HCT116 (cell line): ENCODE data around the gene FAM229A. TPM values are rescaled to one million over a fixed set of nuclear protein-coding genes. Genes with fewer than 3 reads are reported as not detected.
A peak's percentile ranks its signal among the peaks of the same experiment; 100 is the strongest.

Source experiments
- ATAC-seq: fragments of 200-7000 bp; cut with Tn5 transposase; 2 replicates; pipeline ENCODE4 v1.9.1; 2020; ENCODE audit warnings: mild to moderate bottlenecking, moderate library complexity
- BruUV-seq: library from RNA; stranded (reverse); fragments of 400-500 nt; replicated peaks from 2 replicates; lab custom pipeline; 2021; lab: Mats Ljungman, UMichigan
- CTCF ChIA-PET: fragments of 300-600 bp; sonication (Branson Sonifier 250); formaldehyde crosslinking; loops from one replicate; lab custom pipeline; 2021; ENCODE audit warnings: antibody characterized with exemption; lab: Charles Lee
- POLR2A ChIA-PET: fragments of 300-600, 350-600 bp; sonication (Branson Sonifier 250); formaldehyde crosslinking; loops from one replicate; lab custom pipeline; 2021; ENCODE audit warnings: antibody characterized with exemption; lab: Charles Lee
- RAD21 ChIA-PET, 2 experiments: fragments of 300-600 bp; sonication (Branson Sonifier 250); formaldehyde crosslinking; loops; one replicate each; lab custom pipeline; 2023; ENCODE audit warnings: low total read pairs in 2 of 2; ENCODE audit not compliant: uncharacterized antibody in 2 of 2, unreplicated experiment in 2 of 2, low non-redundant PET in 1 of 2; lab: Charles Lee
- DNase-seq: peaks from one replicate; pipeline ENCODE4 v3.0.0-alpha.2; 2010; ENCODE audit warnings: low read depth, low spot score
- H2AFZ ChIP-seq: fragments of 200-600 bp; shearing (Covaris generic), sonication (generic); 2 replicates; pipeline ENCODE4 v1.6.1; 2017; ENCODE audit warnings: low read depth, mixed run types, mixed read lengths, antibody characterized with exemption, low read length; ENCODE audit not compliant: poor library complexity, severe bottlenecking
- H3K27ac ChIP-seq: 2 replicates; pipeline ENCODE4 v1.5.1; 2012; ENCODE audit warnings: low read depth, low read length
- H3K27me3 ChIP-seq: fragments of 200-600 bp; sonication (generic); 2 replicates; pipeline ENCODE4 v1.6.1; 2016; ENCODE audit warnings: mixed run types, low read length, mixed read lengths; ENCODE audit not compliant: insufficient read depth
- H3K36me3 ChIP-seq, 2 experiments: fragments of 200-500 bp in 1 of 2; fragments of 200-600 bp in 1 of 2; sonication (Bioruptor generic) in 1 of 2; sonication (generic) in 1 of 2; 2 replicates each; pipeline versions ENCODE4 v1.5.1 to v1.6.1; 2014 to 2016; ENCODE audit warnings: low read length in 2 of 2, inconsistent platforms in 1 of 2, mixed read lengths in 1 of 2, mixed run types in 1 of 2; ENCODE audit not compliant: insufficient read depth in 2 of 2, control insufficient read depth in 1 of 2
- H3K4me1 ChIP-seq, 2 experiments: fragments of 200-600 bp in 1 of 2; sonication (generic) in 1 of 2; 2 replicates each; pipeline versions ENCODE4 v1.5.1 to v1.6.1; 2012 to 2017; ENCODE audit warnings: low read length in 2 of 2, inconsistent platforms in 1 of 2, mild to moderate bottlenecking in 1 of 2, mixed read lengths in 1 of 2, mixed run types in 1 of 2, moderate library complexity in 1 of 2; ENCODE audit not compliant: insufficient read depth in 2 of 2, control insufficient read depth in 1 of 2
- H3K4me2 ChIP-seq: fragments of 200-600 bp; sonication (generic); 2 replicates; pipeline ENCODE4 v1.6.1; 2017; ENCODE audit warnings: mixed run types, low read length, mixed read lengths
- H3K4me3 ChIP-seq, 2 experiments: fragments of 200-600 bp in 1 of 2; sonication (generic) in 1 of 2; replicated peaks in 1 of 2; 2 replicates each; pipeline ENCODE4 v1.5.1; 2011 to 2016; ENCODE audit warnings: low read length in 2 of 2, control low read depth in 1 of 2, low read depth in 1 of 2, mild to moderate bottlenecking in 1 of 2, mixed read lengths in 1 of 2, mixed run types in 1 of 2
- H3K79me2 ChIP-seq: fragments of 200-600 bp; sonication (generic); 2 replicates; pipeline ENCODE4 v1.6.1; 2017; ENCODE audit warnings: mild to moderate bottlenecking, mixed run types, low read length, moderate library complexity, mixed read lengths; ENCODE audit not compliant: insufficient read depth
- H3K9ac ChIP-seq: fragments of 200-600 bp; sonication (generic); 2 replicates; pipeline ENCODE4 v1.6.1; 2016; ENCODE audit warnings: low read length, mixed read lengths
- H3K9me2 ChIP-seq: fragments of 200-600 bp; sonication (generic), shearing (Covaris generic); 2 replicates; pipeline ENCODE4 v1.6.1; 2017; ENCODE audit warnings: mixed run types, mild to moderate bottlenecking, moderate library complexity; ENCODE audit not compliant: insufficient read depth
- H3K9me3 ChIP-seq, 2 experiments: fragments of 200-500 bp in 1 of 2; fragments of 200-600 bp in 1 of 2; sonication (Bioruptor generic) in 1 of 2; sonication (generic) in 1 of 2; 2 replicates each; pipeline ENCODE4 v1.6.1; 2014 to 2017; ENCODE audit warnings: low read length in 2 of 2, mixed read lengths in 2 of 2, inconsistent platforms in 1 of 2, low read depth in 1 of 2, mild to moderate bottlenecking in 1 of 2, mixed run types in 1 of 2, moderate library complexity in 1 of 2; ENCODE audit not compliant: control insufficient read depth in 1 of 2, insufficient read depth in 1 of 2
- H4K20me1 ChIP-seq: fragments of 200-600 bp; sonication (generic), shearing (Covaris generic); 2 replicates; pipeline ENCODE4 v1.6.1; 2017; ENCODE audit warnings: mixed run types, mild to moderate bottlenecking, moderate library complexity; ENCODE audit not compliant: insufficient read depth
- CBX3 ChIP-seq: IDR thresholded peaks from 2 replicates; pipeline ENCODE4 v1.6.1; 2012; ENCODE audit warnings: low read depth
- TCF7L2 ChIP-seq: IDR thresholded peaks from 2 replicates; pipeline ENCODE4 v1.7.0; 2011; ENCODE audit warnings: borderline replicate concordance, inconsistent platforms; ENCODE audit not compliant: insufficient read depth, insufficient read length; ENCODE audit errors: extremely low read depth
- ZFX ChIP-seq: fragments of 450-650 bp; IDR thresholded peaks from 2 replicates; pipeline ENCODE4 v1.6.1; 2017
- intact Hi-C: fragments of 100-400 bp; cut with micrococcal nuclease; formaldehyde crosslinking; loops from 2 replicates; pipeline ENCODE4 v1.10.0; 2022
- total RNA-seq: library from RNA; stranded (reverse); gene quantifications from one replicate; pipeline ENCODE4 v1.2.1, GENCODE V29; 2021; ENCODE audit not compliant: unreplicated experiment
- TF ChIP-seq, protein P1 (sequence below): IDR thresholded peaks from 2 replicates; pipeline ENCODE4 v1.6.1; 2012
- TF ChIP-seq, protein P2 (sequence below): IDR thresholded peaks from 2 replicates; pipeline ENCODE4 v1.6.1; 2012

The FAM229A gene
- total RNA-seq, 1 experiment from 2014 or later: 16.1 TPM

DNA sequence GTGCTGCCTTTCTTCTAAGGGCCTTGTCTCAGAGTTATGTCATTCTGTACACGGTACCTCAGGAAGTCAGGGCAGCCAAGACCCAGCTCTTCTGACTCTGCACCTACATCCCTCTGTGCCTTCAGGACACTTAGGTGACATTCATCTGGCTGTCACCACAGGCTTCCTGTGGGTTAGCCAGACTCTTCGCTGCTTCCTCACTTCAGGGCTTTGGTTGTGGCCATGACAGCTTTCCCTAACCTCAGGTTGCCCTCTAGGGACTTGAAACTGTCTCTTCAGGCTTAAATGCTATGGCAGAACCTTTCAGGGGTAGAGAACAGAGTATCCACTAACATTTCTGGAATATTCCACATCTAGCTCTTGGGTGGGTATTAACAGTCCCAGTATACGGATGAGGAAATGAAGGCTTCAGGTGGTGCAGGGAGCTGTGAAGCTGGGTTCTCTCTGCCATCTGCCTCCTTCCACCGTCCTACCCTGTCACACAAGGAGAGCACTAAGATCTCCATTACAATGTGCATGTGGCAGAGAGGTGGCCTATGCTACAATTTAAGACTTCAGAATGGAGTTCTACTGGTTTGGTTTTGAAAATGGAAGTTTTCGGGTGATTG is 10.0 kb upstream of the FAM229A start:
- Histone ChIP-seq H3K9ac (no peak overlapping the region), H3K27me3 (no peaks in the 10 kb centered on the region), H3K4me2 (no peak overlapping the region), H3K9me2 (no peaks in the 10 kb centered on the region), H3K36me3 (peaks cover 30 to 31% of the 10 kb centered on the region in 2 experiments), H4K20me1 (no peaks in the 10 kb centered on the region), H3K4me3 (no peak overlapping the region), H3K79me2 (no peaks in the 10 kb centered on the region), H3K4me1 (no peaks in the 10 kb centered on the region), H3K27ac (no peak overlapping the region), H3K9me3 (no peaks in the 10 kb centered on the region), H2AFZ (no peak overlapping the region)
- intact Hi-C loops: no loop called here
- peak; percentile 27; the same call in 1 of the 2 replicates for ATAC-seq
- TF ChIP-seq, protein P1, sequence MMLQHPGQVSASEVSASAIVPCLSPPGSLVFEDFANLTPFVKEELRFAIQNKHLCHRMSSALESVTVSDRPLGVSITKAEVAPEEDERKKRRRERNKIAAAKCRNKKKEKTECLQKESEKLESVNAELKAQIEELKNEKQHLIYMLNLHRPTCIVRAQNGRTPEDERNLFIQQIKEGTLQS: no peak
- TF ChIP-seq, protein P2, sequence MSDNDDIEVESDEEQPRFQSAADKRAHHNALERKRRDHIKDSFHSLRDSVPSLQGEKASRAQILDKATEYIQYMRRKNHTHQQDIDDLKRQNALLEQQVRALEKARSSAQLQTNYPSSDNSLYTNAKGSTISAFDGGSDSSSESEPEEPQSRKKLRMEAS: no peak
- no peak for TF ChIP-seq ZFX
- DNase-seq: no peak
- CTCF ChIA-PET: no interaction called here
- no TSS peak for BruUV-seq
- RAD21 ChIA-PET: no interaction called here
- POLR2A ChIA-PET: no interaction called here

DNA sequence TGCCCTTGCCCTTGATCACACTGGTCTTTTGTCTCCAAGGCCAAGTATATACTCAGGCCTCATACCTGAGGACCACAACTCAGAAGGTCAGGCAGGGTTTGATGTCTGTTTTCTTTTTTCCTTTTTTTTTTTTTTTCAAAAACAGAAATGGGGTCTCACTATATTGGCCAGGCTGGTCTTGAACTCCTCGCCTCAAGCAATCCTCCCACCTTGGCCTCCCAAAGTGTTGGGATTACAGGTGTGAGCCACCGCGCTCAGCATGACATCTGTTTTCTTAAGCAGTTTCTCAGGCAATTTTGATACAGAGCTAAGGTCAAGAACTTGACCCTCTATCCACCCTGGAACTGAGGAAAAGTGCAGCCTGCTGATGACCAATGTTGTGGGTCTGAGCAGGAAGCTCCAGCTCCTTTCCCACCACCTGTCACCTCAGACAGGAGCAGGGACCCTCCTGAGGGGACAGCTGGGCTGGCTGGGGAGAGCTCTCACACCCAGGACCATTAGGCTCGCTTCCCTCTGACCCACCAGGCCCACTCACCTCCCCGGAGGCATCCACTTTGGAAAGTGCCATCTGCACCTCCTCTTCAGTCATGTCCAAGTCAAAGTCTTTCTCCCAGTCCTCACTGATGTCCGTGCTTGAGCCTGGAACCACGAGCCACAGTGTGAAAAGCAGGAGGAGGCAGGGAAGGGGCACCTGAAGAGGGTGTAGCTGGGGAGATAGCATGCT is 5.8 kb upstream of the FAM229A start:
- TF ChIP-seq TCF7L2: no peak
- TF ChIP-seq CBX3: no peak
- TF ChIP-seq ZFX: no peak
- intact Hi-C loops: no loop called here
- ChIA-PET CTCF (no interaction called here), RAD21 (no interaction called here), POLR2A (no interaction called here)
- Histone ChIP-seq H3K27me3 (no peaks in the 10 kb centered on the region), H2AFZ (no peak overlapping the region), H3K79me2 (no peaks in the 10 kb centered on the region), H3K4me2 (no peak overlapping the region), H3K4me3 (no peak overlapping the region), H4K20me1 (no peaks in the 10 kb centered on the region), H3K27ac (no peak overlapping the region), H3K36me3 (peaks cover 11 to 17% of the 10 kb centered on the region in 2 experiments), H3K9me3 (no peaks in the 10 kb centered on the region), H3K4me1 (no peaks in the 10 kb centered on the region), H3K9me2 (no peaks in the 10 kb centered on the region), H3K9ac (no peak overlapping the region)
- ATAC-seq (no peak), DNase-seq (no peak)
- BruUV-seq: no TSS peak
